ENCODE data around the gene INPP5D.
"Not testable (repeated sequence)": the region's sequence is repeated elsewhere in the genome, so short reads cannot be mapped to it uniquely, and the experiment has no call there.

INPP5D gene

GRCh38 chr2:233059797-233060500 is at the start of gene INPP5D:
TSS of gene INPP5D (plus strand) at chr2:233060342. CDS start at chr2:233060479, 137 bp downstream.
- no peak for DNase-seq

- DNase-seq = no peak
Measured at GRCh38 chr2:233010569-233011267, 49.4 kb upstream of the INPP5D start.

GRCh38 chr2:233011268-233011650 is 48.9 kb upstream of the INPP5D start:
- DNase-seq = no peak

- no peak for DNase-seq
Measured at GRCh38 chr2:233011702-233012131, 48.4 kb upstream of the INPP5D start.

- no peak for DNase-seq
Measured at GRCh38 chr2:233012301-233012971, 47.7 kb upstream of the INPP5D start.

- DNase-seq = no peak
Measured at GRCh38 chr2:233013027-233013461, 47.1 kb upstream of the INPP5D start, which contains the start of gene NGEF. TSS of gene NGEF (minus strand) at chr2:233013256. CDS start at chr2:232974890, 38,366 bp downstream.

- no peak for DNase-seq
Measured at GRCh38 chr2:233013650-233014049, 46.5 kb upstream of the INPP5D start.

GRCh38 chr2:233015019-233015645 is 45.0 kb upstream of the INPP5D start:
- no peak for DNase-seq

GRCh38 chr2:233017947-233018346 is 42.2 kb upstream of the INPP5D start:
- DNase-seq = no peak

GRCh38 chr2:233019610-233020009 is 40.5 kb upstream of the INPP5D start:
- DNase-seq = not testable (repeated sequence)

GRCh38 chr2:233020454-233020853 is 39.7 kb upstream of the INPP5D start:
- DNase-seq = no peak

GRCh38 chr2:233021771-233022170 is 38.4 kb upstream of the INPP5D start:
- DNase-seq = no peak

GRCh38 chr2:233022561-233022960 is 37.6 kb upstream of the INPP5D start:
- DNase-seq = no peak

GRCh38 chr2:233023007-233023760 is 37.0 kb upstream of the INPP5D start:
- DNase-seq = no peak

- DNase-seq = no peak
Measured at GRCh38 chr2:233023761-233024410, 36.3 kb upstream of the INPP5D start.

- DNase-seq = peak; percentile 15
Measured at GRCh38 chr2:233025706-233026105, 34.4 kb upstream of the INPP5D start.

GRCh38 chr2:233026198-233026813 is 33.8 kb upstream of the INPP5D start:
- DNase-seq = peak; percentile 60

- DNase-seq = peak; percentile 67
Measured at GRCh38 chr2:233029321-233029720, 30.8 kb upstream of the INPP5D start.

GRCh38 chr2:233031556-233032500 is 28.3 kb upstream of the INPP5D start:
- no peak for DNase-seq
